ENCODE results near the gene SHISAL1. TPM values are rescaled to one million over a fixed set of nuclear protein-coding genes. Genes with fewer than 3 reads are reported as not detected.

SHISAL1 gene
- polyA plus RNA-seq (ENCODE audit: insufficient read length in 12 of 12), result 10 to 100 TPM in 10 of 12 donors, 1 to 10 TPM in 1, not detected in 1; 6.3 to 18.9 (median 15.4) TPM
- long read RNA-seq, donor 1, result 0 reads
- long read RNA-seq, donor 2, result 0 reads
- long read RNA-seq, donor 3, result 0 reads
- long read RNA-seq, donor 4, partial matches to known transcripts, result 5 of 5 reads
- long read RNA-seq, donor 4, other reads (novel, unspliced or antisense), result 0 of 5 reads
- long read RNA-seq, donor 5, result 0 reads
- long read RNA-seq, donor 6, result 0 reads
- long read RNA-seq, donor 7, result 0 reads
- long read RNA-seq, donor 8, result 0 reads
- long read RNA-seq, donor 9, result 0 reads
- long read RNA-seq, donor 10, partial matches to known transcripts, result 0 of 6 reads
- long read RNA-seq, donor 10, other reads (novel, unspliced or antisense), result 6 of 6 reads
- long read RNA-seq, donor 11, result 0 reads

GRCh38 chr22:44312766-44313165 is at the start of gene SHISAL1:
TSS of gene SHISAL1 (minus strand) at chr22:44312951. CDS start at chr22:44300945, 12,006 bp downstream.
- no peak for DNase-seq

- no peak for DNase-seq
Measured at GRCh38 chr22:44361391-44362126, 48.8 kb upstream of the SHISAL1 start.

- no peak for DNase-seq
Measured at GRCh38 chr22:44360668-44361381, 48.1 kb upstream of the SHISAL1 start.

GRCh38 chr22:44360306-44360667 is 47.5 kb upstream of the SHISAL1 start:
- DNase-seq, result no peak

- DNase-seq, result no peak
Measured at GRCh38 chr22:44359496-44360110, 46.9 kb upstream of the SHISAL1 start.

- no peak for DNase-seq
Measured at GRCh38 chr22:44358709-44359440, 46.1 kb upstream of the SHISAL1 start.

GRCh38 chr22:44357966-44358465 is 45.3 kb upstream of the SHISAL1 start:
- DNase-seq, result no peak

- DNase-seq, result no peak
Measured at GRCh38 chr22:44357296-44357965, 44.7 kb upstream of the SHISAL1 start.

GRCh38 chr22:44355716-44356070 is 42.9 kb upstream of the SHISAL1 start:
- no peak for DNase-seq

- DNase-seq, result no peak
Measured at GRCh38 chr22:44354288-44354687, 41.5 kb upstream of the SHISAL1 start.

- DNase-seq, result no peak
Measured at GRCh38 chr22:44353041-44353440, 40.3 kb upstream of the SHISAL1 start.

GRCh38 chr22:44352378-44353035 is 39.8 kb upstream of the SHISAL1 start:
- DNase-seq, result no peak

- DNase-seq, result no peak
Measured at GRCh38 chr22:44351685-44352377, 39.1 kb upstream of the SHISAL1 start.

GRCh38 chr22:44351037-44351436 is 38.3 kb upstream of the SHISAL1 start:
- DNase-seq, result no peak

- DNase-seq, result no peak
Measured at GRCh38 chr22:44349594-44349993, 36.8 kb upstream of the SHISAL1 start.

- no peak for DNase-seq
Measured at GRCh38 chr22:44348971-44349560, 36.3 kb upstream of the SHISAL1 start.

- no peak for DNase-seq
Measured at GRCh38 chr22:44347549-44347948, 34.8 kb upstream of the SHISAL1 start.

- no peak for DNase-seq
Measured at GRCh38 chr22:44347080-44347479, 34.3 kb upstream of the SHISAL1 start.

- no peak for DNase-seq
Measured at GRCh38 chr22:44345872-44346271, 33.1 kb upstream of the SHISAL1 start.
